Hepatocyte (in vitro differentiated cells): ENCODE results near the gene SGSM1. TPM values are rescaled to one million over a fixed set of nuclear protein-coding genes. Genes with fewer than 3 reads are reported as not detected.

Experiments
- DNase-seq: peaks from one replicate; pipeline ENCODE4 v3.0.0-alpha.2; 2016; ENCODE audit warnings: low spot score
- H2AFZ ChIP-seq: fragments of 200-600 bp; sonication (generic); 2 replicates; pipeline ENCODE4 v1.6.0; 2016; ENCODE audit warnings: antibody characterized with exemption, mild to moderate bottlenecking
- H3K27ac ChIP-seq: fragments of 200-600 bp; sonication (generic); 2 replicates; pipeline ENCODE4 v1.5.1; 2016; ENCODE audit warnings: mild to moderate bottlenecking
- H3K27me3 ChIP-seq: fragments of 200-600 bp; sonication (generic); 2 replicates; pipeline ENCODE4 v1.6.1; 2016
- H3K36me3 ChIP-seq: fragments of 200-600 bp; sonication (generic); replicated peaks from 2 replicates; pipeline ENCODE4 v1.5.1; 2016; ENCODE audit warnings: low read depth; ENCODE audit not compliant: insufficient read depth
- H3K4me1 ChIP-seq: fragments of 200-600 bp; sonication (generic); 2 replicates; pipeline ENCODE4 v1.5.1; 2016; ENCODE audit warnings: mild to moderate bottlenecking, moderate library complexity; ENCODE audit not compliant: insufficient read depth
- H3K4me2 ChIP-seq: fragments of 200-600 bp; sonication (generic); 2 replicates; pipeline ENCODE4 v1.6.0; 2016
- H3K4me3 ChIP-seq: fragments of 200-600 bp; sonication (generic); 2 replicates; pipeline ENCODE4 v1.5.1; 2016; ENCODE audit warnings: mild to moderate bottlenecking
- H3K79me2 ChIP-seq: fragments of 200-600 bp; sonication (generic); 2 replicates; pipeline ENCODE4 v1.6.0; 2017; ENCODE audit warnings: mild to moderate bottlenecking
- H3K9me2 ChIP-seq: fragments of 200-600 bp; sonication (generic); replicated peaks from 2 replicates; pipeline ENCODE4 v1.6.0; 2017; ENCODE audit warnings: mild to moderate bottlenecking; ENCODE audit not compliant: insufficient read depth
- H3K9me3 ChIP-seq: fragments of 200-600 bp; sonication (generic); 2 replicates; pipeline ENCODE4 v1.5.1; 2016; ENCODE audit warnings: low read depth, mild to moderate bottlenecking
- H4K20me1 ChIP-seq: fragments of 200-600 bp; sonication (generic); 2 replicates; pipeline ENCODE4 v1.6.0; 2016; ENCODE audit warnings: mild to moderate bottlenecking; ENCODE audit not compliant: insufficient read depth, poor library complexity, severe bottlenecking
- CTCF ChIP-seq: fragments of 200-600 bp; sonication (generic); IDR thresholded peaks from 2 replicates; pipeline ENCODE4 v1.5.1; 2016; ENCODE audit warnings: antibody characterized with exemption, mild to moderate bottlenecking; ENCODE audit not compliant: poor library complexity
- EZH2 ChIP-seq: fragments of 200-600 bp; sonication (generic); IDR thresholded peaks from 2 replicates; pipeline ENCODE4 v1.6.1; 2016; ENCODE audit warnings: antibody characterized with exemption, mild to moderate bottlenecking, borderline replicate concordance
- EZH2phosphoT487 ChIP-seq: fragments of 200-600 bp; sonication (generic); IDR thresholded peaks from one replicate; pipeline ENCODE4 v1.6.1; 2018; ENCODE audit warnings: antibody characterized with exemption, mild to moderate bottlenecking, low read depth, moderate library complexity; ENCODE audit not compliant: unreplicated experiment, severe bottlenecking
- WGBS: methylation state at CpG from one replicate; pipeline ENCODE4 v1.1.6; 2016; ENCODE audit warnings: low lambda C conversion rate; ENCODE audit errors: missing lambda C conversion rate; 5-methylcytosine and 5-hydroxymethylcytosine counted together
- polyA plus RNA-seq: library from polyadenylated mRNA; unstranded; fragments of >200 nt; fragmentation: Nextera tagmentation; extraction: Ambion mirVana; gene quantifications from 2 replicates; pipeline ENCODE4 v1.2.1, GENCODE V29; 2016
- total RNA-seq: library from RNA; depleted of rRNA; stranded (reverse); fragments of >200 nt; gene quantifications from 2 replicates; pipeline ENCODE4 v1.2.3, GENCODE V29; 2014

Gene SGSM1
- total and polyA plus RNA-seq, 2 experiments from 2014 or later, result 1.7 to 3.5 TPM

GRCh38 chr22:24813861-24814770 lies 8.1 kb downstream of the SGSM1 start:
- Histone ChIP-seq H3K9me3 (no peaks in the 10 kb centered on the region), H3K27me3 (no peaks in the 10 kb centered on the region), H3K4me3 (no peak overlapping the region), H2AFZ (no peak overlapping the region), H3K36me3 (no peaks in the 10 kb centered on the region), H3K27ac (no peak overlapping the region), H4K20me1 (no peaks in the 10 kb centered on the region), H3K79me2 (no peaks in the 10 kb centered on the region), H3K4me1 (no peaks in the 10 kb centered on the region), H3K9me2 (no peaks in the 10 kb centered on the region), H3K4me2 (no peak overlapping the region)
- TF ChIP-seq EZH2phosphoT487, result no peak
- TF ChIP-seq CTCF, result no peak
- TF ChIP-seq EZH2, result no peak
- no peak for DNase-seq
- 93% methylated on average over 9 of the region's 9 CpGs for WGBS

- Histone ChIP-seq H3K9me2 (no peaks in the 10 kb centered on the region), H3K27me3 (no peaks in the 10 kb centered on the region), H3K4me2 (no peak overlapping the region), H3K4me3 (no peak overlapping the region), H3K36me3 (no peaks in the 10 kb centered on the region), H3K79me2 (no peaks in the 10 kb centered on the region), H3K4me1 (peaks cover 7% of the 10 kb centered on the region), H4K20me1 (no peaks in the 10 kb centered on the region), H2AFZ (no peak overlapping the region), H3K27ac (no peak overlapping the region), H3K9me3 (no peaks in the 10 kb centered on the region)
- WGBS, result 44% methylated on average over 4 of the region's 4 CpGs
- DNase-seq, result peak; percentile 32
- no peak for TF ChIP-seq EZH2phosphoT487
- no peak for TF ChIP-seq CTCF
- no peak for TF ChIP-seq EZH2
Measured at GRCh38 chr22:24816806-24817205, 10.8 kb downstream of the SGSM1 start.

- no peaks in the 10 kb centered on the region for H4K20me1 ChIP-seq
- H2AFZ ChIP-seq, result no peak overlapping the region
- H3K4me1 ChIP-seq, result peaks cover 7% of the 10 kb centered on the region
- no peaks in the 10 kb centered on the region for H3K27me3 ChIP-seq
- H3K36me3 ChIP-seq, result no peaks in the 10 kb centered on the region
- no peak for DNase-seq
- WGBS, result 46% methylated on average over 2 of the region's 2 CpGs
- TF ChIP-seq EZH2 (no peak), EZH2phosphoT487 (no peak), CTCF (no peak)
- no peaks in the 10 kb centered on the region for H3K9me2 ChIP-seq
- no peak overlapping the region for H3K4me2 ChIP-seq
- H3K4me3 ChIP-seq, result no peak overlapping the region
- H3K27ac ChIP-seq, result peak overlapping the region; percentile 60
- H3K9me3 ChIP-seq, result no peaks in the 10 kb centered on the region
- no peaks in the 10 kb centered on the region for H3K79me2 ChIP-seq
Measured at GRCh38 chr22:24819487-24819886, 13.5 kb downstream of the SGSM1 start.
